ENCODE measurements around the gene SPTBN1.

DNA sequence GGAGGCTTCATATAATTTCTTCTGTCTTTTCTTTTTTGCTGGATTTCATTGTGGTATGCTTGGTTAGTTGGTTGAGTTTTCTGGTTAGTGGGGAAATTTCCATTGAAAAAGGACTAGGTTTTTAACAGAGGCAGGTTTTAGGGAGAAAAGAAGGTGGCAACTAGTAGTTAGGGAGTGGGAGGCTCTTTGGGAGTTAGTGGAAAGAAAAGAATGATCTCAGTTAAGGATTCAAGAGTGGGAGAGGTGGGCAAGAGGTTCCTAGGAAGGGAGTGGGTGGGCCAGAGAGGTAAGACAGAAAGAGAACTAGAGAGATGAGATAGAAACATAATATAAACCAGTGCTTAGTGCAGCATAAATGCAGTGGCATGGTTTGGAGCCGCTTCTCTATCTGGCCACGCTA lies 96.9 kb downstream of the SPTBN1 start:
- TF ChIP-seq CTCF (conservative IDR thresholded peaks at IDR 0.05; ENCODE audit: low read length) (no peak), EZH2phosphoT487 (IDR thresholded peaks at IDR 0.05; ENCODE audit: borderline replicate concordance, low read depth, low read length) (no peak)

Measured in OCI-LY7 (cell line).